GM18499 (cell line): Measurements from ENCODE around the gene ATG16L2.

Experiments
- ATAC-seq: cut with Tn5 transposase; IDR thresholded peaks from one replicate; pipeline ENCODE4 v1.9.1; 2021; ENCODE audit warnings: moderate number of reproducible peaks; ENCODE audit not compliant: insufficient read depth, unreplicated experiment

The ATG16L2 gene

GRCh38 chr11:72869831-72870230 is 55.6 kb downstream of the ATG16L2 start:
- no peak for ATAC-seq

GRCh38 chr11:72871119-72871518 is 56.9 kb downstream of the ATG16L2 start:
- no peak for ATAC-seq

GRCh38 chr11:72872012-72872411 is 57.8 kb downstream of the ATG16L2 start:
- ATAC-seq = no peak

DNA sequence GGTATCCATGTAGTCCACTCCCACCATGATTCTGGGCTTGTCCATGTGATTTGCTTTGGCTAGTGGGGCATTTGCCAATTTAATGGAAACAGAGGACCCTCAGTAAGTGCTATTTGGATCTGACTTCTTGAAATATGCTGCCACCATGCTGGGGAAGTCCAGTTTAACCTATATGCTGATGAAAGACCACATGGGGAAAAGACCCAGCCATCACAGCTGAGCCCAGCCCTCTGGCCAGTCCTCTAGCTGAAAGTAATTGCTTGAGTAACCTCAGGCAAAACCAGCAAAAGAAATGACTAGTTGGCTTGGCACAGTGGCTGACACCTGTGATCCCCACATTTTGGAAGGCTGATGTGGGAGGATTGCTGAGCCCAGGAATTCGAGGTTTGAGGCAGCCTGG is 61.5 kb downstream of the ATG16L2 start:
- ATAC-seq = no peak

DNA sequence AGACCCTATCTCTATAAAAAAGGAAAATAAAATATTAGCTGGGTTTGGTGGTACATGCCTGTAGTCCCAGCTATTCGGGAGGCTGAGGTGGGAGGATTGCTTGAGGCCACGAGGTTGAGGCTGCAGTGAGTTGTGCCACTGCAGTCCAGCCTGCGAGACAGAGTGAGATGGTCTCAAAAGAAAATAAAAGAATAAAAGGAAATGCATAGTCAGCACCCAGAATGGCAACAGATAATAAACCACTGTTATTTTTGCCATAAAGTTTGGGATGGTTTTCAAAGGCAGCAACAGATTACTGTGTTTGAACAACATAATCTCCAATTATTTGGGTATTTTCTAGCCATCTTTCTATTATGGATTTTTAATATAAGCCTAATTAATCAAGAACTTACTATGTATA is 61.9 kb downstream of the ATG16L2 start:
- no peak for ATAC-seq
